Measurements from ENCODE around the gene PVALEF. TPM values are rescaled to one million over a fixed set of nuclear protein-coding genes. Genes with fewer than 3 reads are reported as not detected.
"Not testable (repeated sequence)": the region's sequence is repeated elsewhere in the genome, so short reads cannot be mapped to it uniquely, and the experiment has no call there.

Gene PVALEF
- total RNA-seq, 2 donors from 2014 or later = not detected

- intact Hi-C loops (cut with DNase I) = loop anchor here (5.0 to 10.0 kb wide), 2 partner anchors 102 to 104 kb away; no protein-coding TSS in a partner anchor
- DNase-seq (ENCODE audit: low spot score) = no peak
Measured at GRCh38 chr17:81140695-81141094, 24.6 kb upstream of the PVALEF start.

GRCh38 chr17:81142301-81143199 is 22.8 kb upstream of the PVALEF start:
- intact Hi-C loops (cut with DNase I) = loop anchor here (5.0 to 10.0 kb wide), 2 partner anchors 100 to 102 kb away; no protein-coding TSS in a partner anchor
- DNase-seq (ENCODE audit: low spot score) = peak; percentile 93

- no peak for DNase-seq (ENCODE audit: low spot score)
- intact Hi-C loops (cut with DNase I) = loop anchor here (5.0 to 10.0 kb wide), 2 partner anchors 99 to 102 kb away; no protein-coding TSS in a partner anchor
Measured at GRCh38 chr17:81143200-81143527, 22.1 kb upstream of the PVALEF start.

GRCh38 chr17:81143717-81144422 is 21.4 kb upstream of the PVALEF start:
- intact Hi-C loops (cut with DNase I) = loop anchor here (5.0 to 10.0 kb wide), 2 partner anchors 98 to 101 kb away; no protein-coding TSS in a partner anchor
- DNase-seq (ENCODE audit: low spot score) = no peak

- intact Hi-C loops (cut with DNase I) = loop anchor here (5.0 to 10.0 kb wide), 2 partner anchors 98 to 100 kb away; no protein-coding TSS in a partner anchor
- DNase-seq (ENCODE audit: low spot score) = no peak
Measured at GRCh38 chr17:81144423-81144781, 20.9 kb upstream of the PVALEF start.

GRCh38 chr17:81146208-81146607 is 19.1 kb upstream of the PVALEF start:
- intact Hi-C loops (cut with DNase I) = loop anchor here in 1 of 2 donors (10.0 kb wide), 1 partner anchor 99 kb away; no protein-coding TSS in a partner anchor
- not testable (repeated sequence) for DNase-seq (ENCODE audit: low spot score)

- no peak for DNase-seq (ENCODE audit: low spot score)
- intact Hi-C loops (cut with DNase I) = loop anchor here in 1 of 2 donors (10.0 kb wide), 1 partner anchor 97 kb away; no protein-coding TSS in a partner anchor
Measured at GRCh38 chr17:81147701-81148100, 17.6 kb upstream of the PVALEF start.

GRCh38 chr17:81148571-81148970 is 16.7 kb upstream of the PVALEF start:
- intact Hi-C loops (cut with DNase I) = loop anchor here in 1 of 2 donors (10.0 kb wide), 1 partner anchor 96 kb away; no protein-coding TSS in a partner anchor
- no peak for DNase-seq (ENCODE audit: low spot score)

GRCh38 chr17:81148986-81149533 is 16.2 kb upstream of the PVALEF start:
- DNase-seq (ENCODE audit: low spot score) = no peak
- intact Hi-C loops (cut with DNase I) = loop anchor here in 1 of 2 donors (10.0 kb wide), 1 partner anchor 96 kb away; no protein-coding TSS in a partner anchor

- intact Hi-C loops (cut with DNase I) = no loop called here
Measured at GRCh38 chr17:81150377-81151077, 14.8 kb upstream of the PVALEF start.

GRCh38 chr17:81151278-81151677 is 14.0 kb upstream of the PVALEF start:
- intact Hi-C loops (cut with DNase I) = no loop called here
- DNase-seq (ENCODE audit: low spot score) = no peak

More at GRCh38 chr17:81150377-81151077, 14.8 kb upstream of the PVALEF start:
- DNase-seq (ENCODE audit: low spot score) = peak; percentile 91

- intact Hi-C loops (cut with DNase I) = no loop called here
- no peak for DNase-seq (ENCODE audit: low spot score)
Measured at GRCh38 chr17:81152288-81152828, 12.9 kb upstream of the PVALEF start.

GRCh38 chr17:81153340-81153803 is 11.9 kb upstream of the PVALEF start:
- intact Hi-C loops (cut with DNase I) = no loop called here
- DNase-seq (ENCODE audit: low spot score) = no peak

- intact Hi-C loops (cut with DNase I); DNase-seq (ENCODE audit: low spot score): not testable (repeated sequence)
Measured at GRCh38 chr17:81154016-81154415, 11.3 kb upstream of the PVALEF start.

GRCh38 chr17:81154961-81155360 is 10.3 kb upstream of the PVALEF start:
- intact Hi-C loops (cut with DNase I) = no loop called here
- DNase-seq (ENCODE audit: low spot score) = no peak

- no peak for DNase-seq (ENCODE audit: low spot score)
Measured at GRCh38 chr17:81156866-81157805, 8.2 kb upstream of the PVALEF start.

More at GRCh38 chr17:81156866-81157805, 8.2 kb upstream of the PVALEF start:
- intact Hi-C loops (cut with DNase I) = no loop called here
